Colon (tissue), 2 donors: Measurements from ENCODE around the gene NRXN3.

Experiments
- FAIRE-seq: peaks from 2 replicates; lab custom pipeline; 2012; peaks lifted over from hg19 to GRCh38; lab: Jason Lieb, UNC
- donor health status: control.
- donor health status: control.

Gene NRXN3

GRCh38 chr14:78586681-78587080 is 416.5 kb downstream of the NRXN3 start:
- FAIRE-seq, result no peak

GRCh38 chr14:78588906-78589305 is 418.7 kb downstream of the NRXN3 start:
- no peak for FAIRE-seq

GRCh38 chr14:78592616-78593219 is 422.5 kb downstream of the NRXN3 start:
- no peak for FAIRE-seq

GRCh38 chr14:78593949-78594348 is 423.8 kb downstream of the NRXN3 start:
- no peak for FAIRE-seq

GRCh38 chr14:78595797-78596196 is 425.6 kb downstream of the NRXN3 start:
- no peak for FAIRE-seq

- FAIRE-seq, result no peak
These were observed 428.1 kb downstream of the NRXN3 start for GRCh38 chr14:78598046-78598920.

- FAIRE-seq, result peak; percentile 66
These were observed 435.0 kb downstream of the NRXN3 start for GRCh38 chr14:78605025-78605762.

GRCh38 chr14:78605897-78606500 is 435.8 kb downstream of the NRXN3 start:
- FAIRE-seq, result no peak

- no peak for FAIRE-seq
These were observed 439.0 kb downstream of the NRXN3 start for GRCh38 chr14:78608998-78609787.

GRCh38 chr14:78610994-78611393 is 440.8 kb downstream of the NRXN3 start:
- no peak for FAIRE-seq

GRCh38 chr14:78611796-78612571 is 441.8 kb downstream of the NRXN3 start:
- FAIRE-seq, result no peak

- no peak for FAIRE-seq
These were observed 442.5 kb downstream of the NRXN3 start for GRCh38 chr14:78612666-78613065.

GRCh38 chr14:78614593-78614992 is 444.4 kb downstream of the NRXN3 start:
- no peak for FAIRE-seq

GRCh38 chr14:78617735-78618134 is 447.6 kb downstream of the NRXN3 start:
- no peak for FAIRE-seq

GRCh38 chr14:78618368-78618767 is 448.2 kb downstream of the NRXN3 start:
- FAIRE-seq, result no peak

GRCh38 chr14:78627114-78627513 is 456.9 kb downstream of the NRXN3 start:
- FAIRE-seq, result no peak

- no peak for FAIRE-seq
These were observed 461.4 kb downstream of the NRXN3 start for GRCh38 chr14:78631551-78631950.

GRCh38 chr14:78633752-78634151 is 463.6 kb downstream of the NRXN3 start:
- no peak for FAIRE-seq

GRCh38 chr14:78637489-78637888 is 467.3 kb downstream of the NRXN3 start:
- no peak for FAIRE-seq

- FAIRE-seq, result no peak
These were observed 467.8 kb downstream of the NRXN3 start for GRCh38 chr14:78637908-78638475.

- FAIRE-seq, result no peak
These were observed 468.8 kb downstream of the NRXN3 start for GRCh38 chr14:78638926-78639325.
